Parathyroid adenoma (tissue), 2 donors: Measurements from ENCODE around the gene DTX3.
A peak's percentile ranks its signal among the peaks of the same experiment; 100 is the strongest.

Source experiments
- H2AFZ ChIP-seq: fragments of 300-600 bp; sonication (generic); one replicate; pipeline ENCODE4 v1.7.0; 2017; ENCODE audit warnings: antibody characterized with exemption, mild to moderate bottlenecking
- H3K27ac ChIP-seq: fragments of 300-600 bp; sonication (generic); one replicate; pipeline ENCODE4 v1.7.0; 2017
- H3K27me3 ChIP-seq: fragments of 300-600 bp; sonication (generic); one replicate; pipeline ENCODE4 v1.7.0; 2017; ENCODE audit warnings: low read length; ENCODE audit not compliant: control insufficient read depth, insufficient read depth
- H3K36me3 ChIP-seq: fragments of 300-600 bp; sonication (generic); one replicate; pipeline ENCODE4 v1.7.0; 2017; ENCODE audit warnings: low read length; ENCODE audit not compliant: control insufficient read depth, insufficient read depth
- H3K4me1 ChIP-seq: fragments of 300-600 bp; sonication (generic); one replicate; pipeline ENCODE4 v1.7.0; 2017; ENCODE audit warnings: control low read depth
- H3K4me2 ChIP-seq: fragments of 300-600 bp; sonication (generic); one replicate; pipeline ENCODE4 v1.7.0; 2017; ENCODE audit warnings: low read length
- H3K4me3 ChIP-seq: fragments of 300-600 bp; sonication (generic); one replicate; pipeline ENCODE4 v1.7.0; 2017; ENCODE audit warnings: low read depth, low read length
- H3K79me2 ChIP-seq: fragments of 300-600 bp; sonication (generic); one replicate; pipeline ENCODE4 v1.7.0; 2017; ENCODE audit warnings: control low read depth
- H3K9ac ChIP-seq: fragments of 300-600 bp; sonication (generic); one replicate; pipeline ENCODE4 v1.7.0; 2017; ENCODE audit warnings: mild to moderate bottlenecking
- H3K9me3 ChIP-seq: fragments of 300-600 bp; sonication (generic); one replicate; pipeline ENCODE4 v1.7.0; 2017; ENCODE audit warnings: low read length; ENCODE audit not compliant: control insufficient read depth
- TF ChIP-seq, protein P1 (sequence below): fragments of 300-600 bp; sonication (generic); IDR thresholded peaks from one replicate; pipeline ENCODE4 v1.7.0; 2017; ENCODE audit warnings: antibody characterized with exemption, mild to moderate bottlenecking
- donor health status: primary hyperparathyroidism.

DTX3 gene

DNA sequence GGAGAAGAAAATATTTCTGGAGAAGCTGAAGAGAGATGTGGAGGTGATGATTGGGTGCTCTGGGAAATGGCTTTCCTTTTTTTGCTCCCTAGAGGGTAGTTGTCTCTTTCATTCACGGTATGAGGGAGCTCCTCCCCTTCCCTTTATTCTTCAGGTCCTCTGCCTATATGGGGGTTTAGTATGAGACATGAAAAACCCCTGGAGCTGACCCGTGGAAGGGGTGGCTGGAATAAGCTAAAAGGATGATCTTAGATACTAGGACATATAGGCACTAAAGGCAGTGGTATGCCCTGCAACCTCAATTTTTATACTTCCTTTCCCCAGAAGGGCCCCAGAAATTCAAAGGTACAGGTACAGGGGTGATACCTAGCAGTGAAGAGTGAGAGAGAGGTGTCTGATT, 4.2 kb upstream of the DTX3 start:
- TF ChIP-seq, protein P1, sequence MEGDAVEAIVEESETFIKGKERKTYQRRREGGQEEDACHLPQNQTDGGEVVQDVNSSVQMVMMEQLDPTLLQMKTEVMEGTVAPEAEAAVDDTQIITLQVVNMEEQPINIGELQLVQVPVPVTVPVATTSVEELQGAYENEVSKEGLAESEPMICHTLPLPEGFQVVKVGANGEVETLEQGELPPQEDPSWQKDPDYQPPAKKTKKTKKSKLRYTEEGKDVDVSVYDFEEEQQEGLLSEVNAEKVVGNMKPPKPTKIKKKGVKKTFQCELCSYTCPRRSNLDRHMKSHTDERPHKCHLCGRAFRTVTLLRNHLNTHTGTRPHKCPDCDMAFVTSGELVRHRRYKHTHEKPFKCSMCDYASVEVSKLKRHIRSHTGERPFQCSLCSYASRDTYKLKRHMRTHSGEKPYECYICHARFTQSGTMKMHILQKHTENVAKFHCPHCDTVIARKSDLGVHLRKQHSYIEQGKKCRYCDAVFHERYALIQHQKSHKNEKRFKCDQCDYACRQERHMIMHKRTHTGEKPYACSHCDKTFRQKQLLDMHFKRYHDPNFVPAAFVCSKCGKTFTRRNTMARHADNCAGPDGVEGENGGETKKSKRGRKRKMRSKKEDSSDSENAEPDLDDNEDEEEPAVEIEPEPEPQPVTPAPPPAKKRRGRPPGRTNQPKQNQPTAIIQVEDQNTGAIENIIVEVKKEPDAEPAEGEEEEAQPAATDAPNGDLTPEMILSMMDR = no peak
- no peaks in the 10 kb centered on the region for H3K79me2 ChIP-seq
- no peaks in the 10 kb centered on the region for H3K9me3 ChIP-seq
- no peak overlapping the region for H2AFZ ChIP-seq
- H3K27ac ChIP-seq = no peak overlapping the region
- H3K9ac ChIP-seq = no peak overlapping the region
- H3K4me1 ChIP-seq = peaks cover 13% of the 10 kb centered on the region
- H3K4me3 ChIP-seq = no peak overlapping the region
- H3K4me2 ChIP-seq = no peak overlapping the region
- H3K36me3 ChIP-seq = no peaks in the 10 kb centered on the region
- no peaks in the 10 kb centered on the region for H3K27me3 ChIP-seq

GRCh38 chr12:57602544-57602943, 2.1 kb upstream of the DTX3 start:
- H3K36me3 ChIP-seq = no peaks in the 10 kb centered on the region
- no peaks in the 10 kb centered on the region for H3K9me3 ChIP-seq
- TF ChIP-seq, protein P1 = no peak

DNA sequence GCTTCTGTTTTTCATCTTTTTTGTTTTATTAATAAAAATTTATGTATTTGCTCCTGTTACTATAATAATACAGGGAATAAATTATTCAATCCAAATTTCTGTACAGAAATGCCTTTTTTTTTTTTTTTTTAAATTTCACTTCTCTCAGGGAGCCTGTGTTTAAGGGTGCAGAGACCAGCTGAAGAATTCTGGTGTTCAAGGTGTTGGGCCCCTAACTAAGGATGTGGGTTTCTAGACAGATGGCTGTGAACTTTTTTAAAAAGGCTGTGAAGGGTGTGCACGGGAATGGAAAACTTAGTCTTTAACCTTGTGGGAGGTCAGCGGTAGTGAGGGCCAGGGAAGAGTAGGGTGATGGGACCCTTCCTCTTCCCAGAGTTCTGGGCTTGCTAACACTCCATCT, 1.3 kb upstream of the DTX3 start:
- peaks cover 13% of the 10 kb centered on the region for H3K4me1 ChIP-seq
- H3K79me2 ChIP-seq = no peaks in the 10 kb centered on the region
- peak overlapping the region; percentile 93 for H3K27ac ChIP-seq
- H3K9me3 ChIP-seq = no peaks in the 10 kb centered on the region
- peak overlapping the region; percentile 96 for H3K4me2 ChIP-seq
- peak overlapping the region; percentile 99 for H2AFZ ChIP-seq
- H3K4me3 ChIP-seq = peak overlapping the region; percentile 87
- H3K27me3 ChIP-seq = no peaks in the 10 kb centered on the region
- TF ChIP-seq, protein P1 = no peak
- H3K9ac ChIP-seq = no peak overlapping the region
- H3K36me3 ChIP-seq = no peaks in the 10 kb centered on the region

More at GRCh38 chr12:57602544-57602943, 2.1 kb upstream of the DTX3 start:
- Histone ChIP-seq H3K4me2 (no peak overlapping the region), H3K4me1 (peaks cover 13% of the 10 kb centered on the region), H3K27me3 (no peaks in the 10 kb centered on the region), H3K4me3 (no peak overlapping the region), H3K27ac (no peak overlapping the region), H3K9ac (no peak overlapping the region), H3K79me2 (no peaks in the 10 kb centered on the region), H2AFZ (no peak overlapping the region)

- Histone ChIP-seq H3K27me3 (no peaks in the 10 kb centered on the region), H3K27ac (peak overlapping the region; percentile 93), H3K36me3 (no peaks in the 10 kb centered on the region), H3K4me2 (peak overlapping the region; percentile 96), H3K79me2 (no peaks in the 10 kb centered on the region), H3K4me1 (peaks cover 13% of the 10 kb centered on the region), H3K4me3 (peak overlapping the region; percentile 87), H3K9me3 (no peaks in the 10 kb centered on the region), H2AFZ (peak overlapping the region; percentile 99), H3K9ac (peak overlapping the region; percentile 87)
- TF ChIP-seq, protein P1 = no peak
These were observed 690 bp upstream of the DTX3 start for GRCh38 chr12:57603815-57604453.
